Nucleus accumbens (tissue), 56 donors: Measurements from ENCODE around the gene COL23A1.

Experiments used
- DNase-seq, 56 donors: peaks; one replicate each; lab custom pipeline; 2025; lab: John Stamatoyannopoulos, UW

The COL23A1 gene

GRCh38 chr5:178466342-178466741 lies 123.9 kb downstream of the COL23A1 start:
- DNase-seq: no peak

- no peak for DNase-seq
These were observed 124.3 kb downstream of the COL23A1 start for GRCh38 chr5:178465861-178466288.

DNA sequence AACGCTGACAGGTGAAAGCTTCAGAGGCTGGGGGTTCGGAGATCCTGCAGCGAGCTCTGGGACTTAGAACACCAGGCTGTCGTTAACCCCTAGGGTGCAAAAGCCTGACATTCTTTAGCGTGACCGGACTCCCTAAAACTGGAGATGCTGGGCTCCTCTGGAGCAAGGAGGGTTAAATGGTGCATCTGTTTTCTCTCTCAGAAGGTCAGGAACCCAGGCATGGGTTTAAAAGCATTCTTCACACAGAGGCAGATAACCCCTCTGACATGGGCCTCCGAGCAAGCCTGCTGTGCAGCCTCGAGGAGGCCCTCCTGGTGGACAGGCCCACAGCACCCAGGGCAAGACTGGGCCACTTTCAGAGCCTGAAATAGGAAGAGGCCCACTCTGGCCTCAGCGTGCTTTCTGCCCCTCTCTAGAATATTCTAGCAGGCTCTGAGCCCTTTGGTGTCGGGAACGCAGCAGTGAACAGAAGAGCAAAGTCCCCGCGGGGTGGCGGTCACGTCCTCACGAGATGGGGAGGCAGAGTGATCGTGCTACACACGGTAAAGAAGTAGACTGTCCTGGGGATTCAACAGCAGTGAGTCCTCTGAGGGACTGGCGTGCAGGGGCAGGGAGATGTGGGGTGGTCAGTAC lies 124.8 kb downstream of the COL23A1 start:
- DNase-seq: no peak

GRCh38 chr5:178464431-178465048 lies 125.7 kb downstream of the COL23A1 start:
- no peak for DNase-seq

GRCh38 chr5:178463321-178464155 lies 126.7 kb downstream of the COL23A1 start:
- DNase-seq: no peak

GRCh38 chr5:178462816-178463215 lies 127.4 kb downstream of the COL23A1 start:
- no peak for DNase-seq

DNA sequence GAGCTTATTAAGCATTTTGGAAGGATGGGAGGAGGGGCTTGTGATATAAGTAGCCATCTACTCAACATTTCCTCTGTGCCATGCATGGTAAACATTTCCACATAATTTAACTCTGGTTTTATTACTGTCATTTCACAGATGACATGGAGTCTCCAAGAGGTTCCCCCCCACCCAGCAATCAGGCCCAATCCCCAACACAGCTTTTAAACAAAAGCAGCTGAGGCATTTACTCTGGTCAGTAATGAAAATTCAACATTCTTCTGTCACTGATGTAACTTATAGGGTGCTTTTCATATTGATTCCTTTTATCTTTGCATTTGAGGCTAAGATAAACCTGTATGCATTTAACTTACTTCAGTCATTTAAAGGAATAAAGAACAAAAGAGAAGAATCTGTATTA lies 128.1 kb downstream of the COL23A1 start:
- no peak for DNase-seq

GRCh38 chr5:178461004-178461730 lies 129.0 kb downstream of the COL23A1 start:
- peak in 49 of 56 donors; percentile 4 to 86 (median 50) for DNase-seq

- no peak for DNase-seq
These were observed 129.6 kb downstream of the COL23A1 start for GRCh38 chr5:178460598-178460997.

DNA sequence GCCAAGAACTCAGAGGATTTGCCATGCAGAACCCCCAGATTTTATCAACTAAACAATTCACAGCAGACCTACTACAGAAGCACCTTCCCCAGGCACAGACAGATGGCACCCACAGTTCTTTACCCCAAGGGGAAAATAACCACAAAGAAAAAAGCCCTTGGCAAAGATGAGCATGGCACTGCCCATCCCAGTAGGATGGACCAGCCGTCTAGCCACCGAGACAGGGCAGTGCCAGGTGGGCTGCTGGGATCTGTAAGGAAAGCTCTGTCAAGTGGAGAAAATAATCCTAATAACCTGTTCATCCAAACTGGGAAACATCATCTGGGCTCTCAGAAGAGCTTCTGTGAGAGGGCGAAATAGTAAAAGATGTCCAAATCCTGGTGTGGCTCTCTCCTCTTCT lies 130.0 kb downstream of the COL23A1 start:
- no peak for DNase-seq

GRCh38 chr5:178458140-178458539 lies 132.1 kb downstream of the COL23A1 start:
- DNase-seq: no peak

GRCh38 chr5:178457471-178457870 lies 132.7 kb downstream of the COL23A1 start:
- DNase-seq: no peak

DNA sequence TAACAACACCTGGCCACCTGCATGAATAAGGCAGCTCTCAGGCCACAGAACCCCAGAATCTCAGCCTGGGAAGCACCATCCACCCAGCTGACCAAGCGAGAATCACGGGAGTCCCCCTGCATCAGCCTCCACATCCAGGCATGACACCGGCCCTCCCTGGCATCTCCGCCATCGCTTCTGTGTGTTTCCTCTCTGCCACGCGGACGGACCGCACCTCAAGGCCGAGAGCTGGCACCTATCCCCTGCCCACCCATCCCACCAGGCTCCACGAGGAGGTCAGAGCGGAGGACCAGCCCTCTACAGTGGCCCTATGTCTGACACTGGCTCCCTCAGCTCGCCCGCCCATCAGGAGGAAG lies 134.7 kb downstream of the COL23A1 start:
- DNase-seq: no peak

- no peak for DNase-seq
These were observed 135.2 kb downstream of the COL23A1 start for GRCh38 chr5:178454821-178455479.

GRCh38 chr5:178454303-178454702 lies 135.9 kb downstream of the COL23A1 start:
- DNase-seq: no peak

DNA sequence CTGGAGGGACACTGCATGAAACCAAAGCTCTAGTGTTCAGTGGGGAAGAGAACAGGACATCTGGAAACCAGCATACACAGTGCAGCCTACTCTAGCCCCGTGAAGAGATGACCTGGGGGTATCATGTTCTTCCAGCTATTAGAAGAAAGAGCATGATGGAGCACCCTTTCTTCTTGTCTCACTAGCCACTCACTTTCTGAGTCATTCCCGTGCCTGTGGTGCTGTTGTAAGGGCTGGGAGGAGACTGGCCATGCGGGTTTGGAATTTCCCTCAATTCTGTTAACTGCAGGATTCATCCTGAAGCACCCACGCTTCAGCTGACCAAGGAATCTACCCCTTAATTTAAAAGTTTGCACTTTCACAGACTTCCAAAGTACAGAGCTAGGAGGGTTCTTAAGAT lies 137.0 kb downstream of the COL23A1 start:
- DNase-seq: no peak

- no peak for DNase-seq
These were observed 139.8 kb downstream of the COL23A1 start for GRCh38 chr5:178450121-178451028.

GRCh38 chr5:178449163-178450070 lies 140.8 kb downstream of the COL23A1 start:
- DNase-seq: no peak
